Muscle layer of colon (tissue), 2 donors: Measurements from ENCODE around the gene SH3TC1.

ENCODE experiments used
- H3K27ac ChIP-seq: one replicate; pipeline ENCODE4 v1.7.0; 2013; ENCODE audit warnings: low read depth, mild to moderate bottlenecking, low read length, moderate library complexity
- H3K27me3 ChIP-seq, 2 donors: one replicate each; pipeline ENCODE4 v1.7.0; 2013; ENCODE audit warnings: low read length in 2 of 2, mild to moderate bottlenecking in 2 of 2; ENCODE audit not compliant: insufficient read depth in 2 of 2, control insufficient read depth in 1 of 2
- H3K36me3 ChIP-seq: one replicate; pipeline ENCODE4 v1.7.0; 2013; ENCODE audit warnings: mild to moderate bottlenecking, low read length; ENCODE audit not compliant: insufficient read depth
- H3K4me1 ChIP-seq: one replicate; pipeline ENCODE4 v1.7.0; 2013; ENCODE audit warnings: mild to moderate bottlenecking, low read length; ENCODE audit not compliant: insufficient read depth
- H3K4me3 ChIP-seq, 2 donors: one replicate each; pipeline ENCODE4 v1.7.0; 2013; ENCODE audit warnings: low read length in 2 of 2, low read depth in 1 of 2, mild to moderate bottlenecking in 1 of 2, moderate library complexity in 1 of 2
- H3K9ac ChIP-seq: one replicate; pipeline ENCODE4 v1.7.0; 2013; ENCODE audit warnings: low read length
- H3K9me3 ChIP-seq: one replicate; pipeline ENCODE4 v1.7.0; 2013; ENCODE audit warnings: mild to moderate bottlenecking, low read length
- donor health status: abdominal sarcoma.
- donor health status: Adenocarcinoma of cecum.

Gene SH3TC1

DNA sequence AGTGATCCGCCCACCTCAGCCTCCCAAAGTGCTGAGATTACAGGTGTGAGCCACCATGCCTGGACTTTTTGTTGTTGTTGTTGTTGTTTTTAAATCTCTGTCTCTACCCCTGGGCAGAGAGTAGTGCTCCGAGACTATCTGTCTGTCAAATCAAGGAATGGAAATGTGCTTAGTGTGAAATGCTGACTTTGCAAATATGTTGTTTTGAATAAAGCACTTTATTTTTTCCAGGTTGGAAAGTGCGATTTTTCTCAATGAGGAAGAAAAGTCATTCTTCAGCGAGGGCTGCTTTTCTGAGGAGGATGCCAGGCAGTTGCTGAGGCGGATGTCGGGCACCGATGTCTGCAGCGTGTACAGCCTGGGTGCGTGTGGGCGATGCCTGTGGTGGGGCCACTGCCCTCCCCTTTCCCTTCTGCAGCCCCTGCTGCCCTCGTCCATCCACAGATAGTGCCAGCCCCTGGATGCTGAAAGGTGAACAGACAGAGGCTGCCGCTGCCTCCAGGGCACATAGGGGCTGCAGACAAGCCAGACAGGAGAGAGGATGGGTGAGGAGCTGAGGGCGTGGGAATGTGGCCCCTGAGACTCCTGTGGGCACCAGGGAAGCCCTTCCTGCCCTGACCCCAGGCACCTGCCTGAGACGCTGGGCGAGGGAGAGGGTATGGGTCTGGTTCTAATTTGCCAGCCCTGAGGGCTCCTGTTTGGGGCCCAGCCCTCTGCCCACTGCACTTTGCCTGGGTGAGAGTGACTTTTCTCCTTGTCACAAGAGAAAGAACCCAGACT lies 23.7 kb downstream of the SH3TC1 start:
- H3K4me1 ChIP-seq = no peaks in the 10 kb centered on the region
- peaks cover 3% of the 10 kb centered on the region for H3K36me3 ChIP-seq
- no peak overlapping the region for H3K9ac ChIP-seq
- no peaks in the 10 kb centered on the region for H3K27me3 ChIP-seq
- no peak overlapping the region for H3K27ac ChIP-seq
- no peaks in the 10 kb centered on the region for H3K9me3 ChIP-seq
- no peak overlapping the region for H3K4me3 ChIP-seq

DNA sequence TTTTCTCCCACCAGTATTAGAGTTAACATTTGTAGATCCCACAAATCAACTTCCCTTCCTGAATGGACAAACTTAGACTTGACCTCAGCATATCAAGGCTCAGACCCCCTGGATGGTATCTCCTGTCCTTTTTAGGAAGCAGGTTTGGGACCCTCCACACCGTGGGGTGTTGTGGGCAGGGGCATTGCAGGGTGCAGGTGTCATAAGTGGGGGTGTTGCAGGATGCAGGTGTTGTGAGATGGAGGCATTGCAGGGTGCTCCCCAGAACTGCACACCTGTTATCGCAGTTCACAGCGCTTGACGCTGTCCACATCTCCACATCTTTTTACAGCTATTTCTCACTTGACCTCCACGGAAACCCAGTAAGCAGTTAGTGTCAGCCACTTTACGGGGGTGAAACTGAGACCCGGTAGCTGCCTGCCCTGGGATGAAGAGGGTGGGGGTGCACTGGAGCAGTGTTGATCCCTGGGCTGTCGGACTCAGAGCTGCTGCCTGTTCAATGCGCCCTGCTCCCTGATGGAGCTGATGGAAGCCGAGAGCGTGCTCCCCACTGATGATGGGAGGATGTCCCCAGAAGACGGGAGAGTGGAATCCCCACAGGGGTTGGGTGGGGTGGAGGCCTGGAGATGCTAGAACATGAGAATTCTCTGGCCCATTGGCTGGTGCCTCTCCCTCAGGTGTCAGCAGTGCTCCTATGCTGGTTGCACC lies 25.3 kb downstream of the SH3TC1 start:
- no peaks in the 10 kb centered on the region for H3K27me3 ChIP-seq
- H3K4me3 ChIP-seq = no peak overlapping the region
- H3K4me1 ChIP-seq = peaks cover 8% of the 10 kb centered on the region
- no peak overlapping the region for H3K27ac ChIP-seq
- H3K36me3 ChIP-seq = peaks cover 3% of the 10 kb centered on the region
- H3K9ac ChIP-seq = no peak overlapping the region
- no peaks in the 10 kb centered on the region for H3K9me3 ChIP-seq

DNA sequence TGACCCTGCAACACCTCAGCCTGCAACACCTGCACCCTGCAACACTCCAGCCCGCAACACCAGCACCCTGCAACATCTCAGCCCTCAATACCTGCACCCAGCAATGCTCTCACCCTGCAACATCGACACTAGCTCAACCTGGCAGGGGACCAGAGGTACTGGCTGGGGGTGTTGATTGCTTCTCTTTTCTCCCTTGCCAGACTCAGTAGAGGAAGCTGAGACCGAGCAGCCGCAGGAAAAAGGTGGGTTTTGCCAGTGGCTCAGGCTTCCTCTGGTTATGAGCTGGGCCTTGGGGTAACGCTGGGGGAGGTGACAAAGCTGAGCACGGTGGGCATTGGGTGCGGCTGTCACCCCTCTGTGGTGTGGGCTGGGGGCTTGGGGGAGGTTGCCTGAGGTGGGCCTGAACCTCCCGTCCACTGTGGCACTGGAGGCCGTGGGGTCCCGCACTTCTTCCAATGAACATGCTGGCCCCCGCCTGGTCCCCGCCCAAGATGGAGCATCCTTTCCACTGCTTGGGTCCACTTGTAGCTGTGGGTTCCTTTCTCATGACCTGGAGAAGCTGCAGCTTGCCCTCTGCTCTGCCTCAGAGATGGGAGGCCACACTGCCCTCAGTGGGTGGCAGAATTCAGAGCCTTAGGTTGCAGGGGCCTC lies 26.0 kb downstream of the SH3TC1 start:
- Histone ChIP-seq H3K4me1 (peaks cover 8% of the 10 kb centered on the region), H3K27ac (no peak overlapping the region), H3K9me3 (no peaks in the 10 kb centered on the region), H3K4me3 (no peak overlapping the region), H3K36me3 (peaks cover 3% of the 10 kb centered on the region), H3K27me3 (no peaks in the 10 kb centered on the region), H3K9ac (no peak overlapping the region)

DNA sequence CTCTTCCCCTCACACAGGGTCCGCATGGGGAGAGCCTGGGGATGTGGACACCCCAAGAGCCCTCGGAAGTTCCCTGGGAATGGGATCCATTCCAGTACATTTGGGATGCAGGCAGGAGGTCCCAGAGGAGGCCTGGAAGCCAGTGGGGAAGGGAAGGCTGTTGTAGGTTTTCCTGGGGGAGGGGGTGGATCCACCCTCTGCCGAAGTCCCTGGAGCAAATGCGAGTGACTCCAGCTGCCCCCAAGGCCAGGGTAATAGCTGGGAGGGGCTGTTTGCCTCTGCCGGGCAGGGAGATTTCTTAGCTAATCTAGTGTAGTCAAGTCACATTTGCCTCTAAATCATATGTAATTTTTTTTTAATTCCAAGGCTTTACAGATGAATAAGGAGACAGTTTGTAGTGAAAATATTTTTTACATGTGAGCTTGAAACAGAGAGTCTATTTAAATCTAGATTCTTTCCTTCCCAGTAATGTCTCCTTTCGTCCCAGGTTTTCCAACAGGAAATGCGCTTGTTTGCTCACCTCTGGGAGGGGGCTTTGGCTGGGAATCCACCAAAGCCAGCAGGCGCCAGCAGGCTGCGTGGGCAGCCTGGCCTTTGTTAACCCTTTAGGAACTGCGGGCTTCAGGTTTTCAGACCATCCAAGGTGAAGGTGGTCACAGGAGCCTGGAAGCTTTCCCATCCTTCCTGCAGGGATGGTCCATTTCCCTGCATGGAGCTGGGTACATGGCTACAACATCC lies 26.8 kb downstream of the SH3TC1 start:
- H3K4me1 ChIP-seq = peaks cover 8% of the 10 kb centered on the region
- H3K9me3 ChIP-seq = no peaks in the 10 kb centered on the region
- H3K27ac ChIP-seq = no peak overlapping the region
- H3K4me3 ChIP-seq = no peak overlapping the region
- no peaks in the 10 kb centered on the region for H3K27me3 ChIP-seq
- H3K36me3 ChIP-seq = no peaks in the 10 kb centered on the region
- no peak overlapping the region for H3K9ac ChIP-seq

DNA sequence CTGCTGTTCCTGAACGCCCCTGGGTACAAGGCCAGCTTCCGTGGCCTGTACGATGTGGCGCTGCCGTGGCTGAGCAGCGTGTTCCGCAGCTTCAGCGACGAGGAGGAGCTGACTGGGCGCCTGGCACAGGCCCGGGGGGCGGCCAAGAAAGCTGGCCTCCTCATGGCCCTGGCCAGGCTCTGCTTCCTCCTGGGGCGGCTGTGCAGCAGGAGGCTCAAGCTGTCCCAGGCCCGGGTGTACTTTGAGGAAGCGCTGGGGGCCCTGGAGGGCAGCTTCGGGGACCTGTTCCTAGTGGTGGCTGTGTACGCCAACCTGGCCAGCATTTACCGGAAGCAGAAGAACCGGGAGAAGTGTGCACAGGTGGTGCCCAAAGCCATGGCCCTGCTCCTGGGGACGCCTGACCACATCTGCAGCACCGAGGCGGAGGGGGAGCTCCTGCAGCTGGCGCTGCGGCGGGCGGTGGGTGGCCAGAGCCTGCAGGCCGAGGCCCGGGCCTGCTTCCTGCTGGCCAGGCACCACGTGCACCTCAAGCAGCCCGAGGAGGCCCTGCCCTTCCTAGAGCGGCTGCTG lies 28.2 kb downstream of the SH3TC1 start:
- H3K36me3 ChIP-seq = no peaks in the 10 kb centered on the region
- no peak overlapping the region for H3K27ac ChIP-seq
- H3K27me3 ChIP-seq = no peaks in the 10 kb centered on the region

DNA sequence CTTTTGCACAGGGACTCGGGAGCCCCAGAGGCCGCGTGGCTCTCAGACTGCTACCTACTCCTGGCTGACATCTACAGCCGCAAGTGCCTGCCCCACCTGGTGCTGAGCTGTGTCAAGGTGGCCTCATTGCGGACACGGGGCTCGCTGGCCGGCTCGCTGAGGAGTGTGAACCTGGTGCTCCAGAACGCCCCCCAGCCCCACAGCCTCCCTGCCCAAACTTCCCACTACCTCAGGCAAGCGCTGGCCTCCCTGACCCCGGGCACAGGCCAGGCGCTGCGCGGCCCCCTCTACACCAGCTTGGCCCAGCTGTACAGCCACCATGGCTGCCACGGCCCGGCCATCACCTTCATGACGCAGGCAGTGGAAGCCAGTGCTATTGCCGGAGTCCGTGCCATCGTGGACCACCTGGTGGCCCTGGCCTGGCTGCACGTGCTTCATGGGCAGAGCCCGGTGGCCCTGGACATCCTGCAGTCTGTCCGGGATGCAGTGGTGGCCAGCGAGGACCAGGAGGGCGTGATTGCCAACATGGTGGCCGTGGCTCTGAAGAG lies 28.8 kb downstream of the SH3TC1 start:
- no peak overlapping the region for H3K9ac ChIP-seq
- H3K36me3 ChIP-seq = no peaks in the 10 kb centered on the region
- no peak overlapping the region for H3K4me3 ChIP-seq

More for the DNA sequence above, 28.2 kb downstream of the SH3TC1 start:
- H3K9ac ChIP-seq = no peak overlapping the region
- no peaks in the 10 kb centered on the region for H3K9me3 ChIP-seq
- peaks cover 8% of the 10 kb centered on the region for H3K4me1 ChIP-seq
- H3K4me3 ChIP-seq = no peak overlapping the region

DNA sequence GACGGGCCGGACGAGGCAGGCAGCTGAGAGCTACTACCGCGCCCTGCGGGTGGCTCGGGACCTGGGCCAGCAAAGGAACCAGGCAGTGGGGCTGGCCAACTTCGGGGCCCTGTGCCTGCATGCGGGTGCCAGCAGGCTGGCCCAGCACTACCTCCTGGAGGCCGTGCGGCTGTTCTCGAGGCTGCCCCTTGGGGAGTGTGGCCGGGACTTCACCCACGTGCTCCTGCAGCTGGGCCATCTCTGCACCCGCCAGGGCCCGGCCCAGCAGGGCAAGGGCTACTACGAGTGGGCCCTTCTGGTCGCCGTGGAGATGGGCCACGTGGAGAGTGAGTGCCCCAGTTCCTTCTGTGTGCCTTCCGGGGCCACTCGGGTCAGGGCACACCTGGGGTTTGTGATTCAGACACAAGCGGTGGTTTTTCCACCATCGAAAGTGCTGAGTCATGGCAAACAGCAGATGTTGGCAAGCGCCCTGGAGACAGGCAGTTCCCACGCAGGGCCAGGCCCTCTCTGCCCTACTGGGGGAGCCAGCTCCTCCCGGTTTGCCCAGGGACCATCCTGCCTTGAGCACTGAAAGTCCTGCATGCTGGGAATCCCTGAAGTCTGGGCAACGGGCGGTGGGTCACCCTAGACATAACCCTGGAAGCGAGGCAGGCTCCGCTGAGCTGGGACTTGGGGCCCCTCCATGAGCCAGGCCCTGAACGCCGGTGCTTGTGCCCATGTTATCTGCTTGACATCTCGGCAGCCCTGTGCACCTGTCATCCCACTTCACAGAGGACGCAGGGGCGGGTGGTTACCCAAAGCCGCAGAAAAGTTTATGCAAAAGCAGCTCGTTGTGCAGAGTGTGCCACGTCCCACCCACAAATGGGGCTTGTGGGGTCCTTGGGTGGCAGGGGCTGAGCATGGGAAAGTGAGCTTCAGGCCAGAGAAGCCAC lies 29.5 kb downstream of the SH3TC1 start:
- Histone ChIP-seq H3K9me3 (no peaks in the 10 kb centered on the region), H3K4me3 (no peak overlapping the region), H3K27me3 (no peaks in the 10 kb centered on the region), H3K36me3 (no peaks in the 10 kb centered on the region), H3K9ac (no peak overlapping the region), H3K4me1 (peaks cover 8% of the 10 kb centered on the region), H3K27ac (no peak overlapping the region)

More for the DNA sequence above, 28.8 kb downstream of the SH3TC1 start:
- H3K27me3 ChIP-seq = no peaks in the 10 kb centered on the region
- peaks cover 8% of the 10 kb centered on the region for H3K4me1 ChIP-seq
- no peaks in the 10 kb centered on the region for H3K9me3 ChIP-seq
- H3K27ac ChIP-seq = no peak overlapping the region

DNA sequence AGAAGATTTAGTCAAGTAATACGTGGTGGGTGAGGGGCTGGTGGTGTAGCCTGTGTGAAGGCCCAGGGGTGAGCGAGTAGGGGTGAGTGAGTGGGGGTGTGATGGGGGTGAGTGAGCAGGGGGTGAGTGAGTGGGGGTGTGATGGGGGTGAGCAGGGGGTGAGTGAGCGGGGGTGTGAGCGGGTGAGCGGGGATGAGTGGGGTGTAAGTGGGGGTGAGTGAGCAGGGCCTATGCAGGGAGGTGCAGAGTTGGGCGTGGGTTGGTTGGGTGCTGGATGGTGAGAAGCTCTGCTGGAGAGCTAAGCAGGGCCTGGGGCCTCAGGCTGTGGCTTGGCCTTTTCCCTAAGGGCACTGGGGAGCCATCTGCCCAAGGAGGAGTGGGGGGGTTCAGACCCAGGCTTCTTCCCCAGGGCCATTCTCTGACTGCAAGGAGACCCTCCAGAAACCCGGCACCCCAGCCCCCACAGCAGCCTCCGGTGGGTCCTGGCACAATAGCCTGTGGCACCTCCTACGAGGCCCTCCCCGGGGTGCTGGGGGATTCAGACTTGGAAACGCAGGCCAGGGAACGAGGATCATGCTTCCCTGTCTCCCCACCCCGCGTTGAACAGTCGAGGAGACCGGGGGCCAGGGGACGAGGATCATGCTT lies 30.4 kb downstream of the SH3TC1 start:
- Histone ChIP-seq H3K36me3 (no peaks in the 10 kb centered on the region), H3K9ac (no peak overlapping the region), H3K27ac (no peak overlapping the region)

DNA sequence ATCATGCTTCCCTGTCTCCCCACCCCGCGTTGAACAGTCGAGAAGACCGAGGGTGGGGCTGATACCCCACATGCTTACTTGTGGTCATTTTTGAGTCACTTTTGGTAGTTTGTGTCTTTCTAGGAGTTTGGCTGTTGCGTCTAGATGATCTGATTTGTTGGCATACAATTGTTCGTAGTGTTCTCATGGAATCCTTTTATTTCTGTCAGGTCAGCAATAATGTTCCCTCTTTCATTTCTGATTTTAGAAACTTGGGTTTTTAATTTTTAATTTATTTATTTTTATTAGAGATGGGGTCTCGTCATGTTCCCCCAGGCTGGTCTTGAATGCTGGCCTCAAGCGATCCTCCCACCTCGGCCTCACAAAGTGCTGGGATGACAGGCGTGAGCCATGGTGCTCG lies 30.9 kb downstream of the SH3TC1 start:
- no peak overlapping the region for H3K4me3 ChIP-seq
- no peaks in the 10 kb centered on the region for H3K27me3 ChIP-seq
- no peak overlapping the region for H3K9ac ChIP-seq
- H3K36me3 ChIP-seq = no peaks in the 10 kb centered on the region
- no peaks in the 10 kb centered on the region for H3K9me3 ChIP-seq
- H3K4me1 ChIP-seq = peaks cover 8% of the 10 kb centered on the region
- no peak overlapping the region for H3K27ac ChIP-seq

More for the DNA sequence above, 30.4 kb downstream of the SH3TC1 start:
- H3K4me3 ChIP-seq = no peak overlapping the region
- H3K9me3 ChIP-seq = no peaks in the 10 kb centered on the region
- H3K4me1 ChIP-seq = peaks cover 8% of the 10 kb centered on the region
- no peaks in the 10 kb centered on the region for H3K27me3 ChIP-seq

DNA sequence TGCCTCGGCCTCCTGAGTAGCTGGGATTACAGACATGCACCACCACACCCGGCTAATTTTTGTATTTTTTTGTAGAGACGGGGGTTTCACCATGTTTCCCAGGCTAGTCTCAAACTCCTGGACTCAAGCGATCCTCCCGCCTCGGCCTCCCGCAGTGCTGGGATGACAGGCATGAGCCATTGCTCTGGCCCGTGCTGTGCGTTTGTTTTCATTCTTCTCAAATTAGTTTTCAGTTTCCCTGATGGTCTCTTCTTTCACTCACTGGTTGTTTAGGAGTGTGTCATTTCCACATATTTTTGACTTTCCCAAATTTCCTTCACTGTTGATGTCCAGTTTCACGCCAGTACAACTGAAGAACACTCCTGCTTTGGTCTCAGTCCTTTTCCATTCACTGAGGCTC lies 31.8 kb downstream of the SH3TC1 start:
- no peaks in the 10 kb centered on the region for H3K9me3 ChIP-seq
- no peak overlapping the region for H3K27ac ChIP-seq
- H3K9ac ChIP-seq = no peak overlapping the region
- peaks cover 8% of the 10 kb centered on the region for H3K4me1 ChIP-seq
- H3K36me3 ChIP-seq = no peaks in the 10 kb centered on the region
- H3K27me3 ChIP-seq = no peaks in the 10 kb centered on the region
- no peak overlapping the region for H3K4me3 ChIP-seq
